Keratinocyte (primary cell): ENCODE results near the gene LYRM7. TPM values are rescaled to one million over a fixed set of nuclear protein-coding genes. Genes with fewer than 3 reads are reported as not detected.
A peak's percentile ranks its signal among the peaks of the same experiment; 100 is the strongest.

ENCODE experiments used
- DNase-seq: peaks from one replicate; pipeline ENCODE4 v3.0.0-alpha.2; 2011; ENCODE audit warnings: low read depth, missing footprints, low spot score
- FAIRE-seq: peaks from 2 replicates; lab custom pipeline; 2011; peaks lifted over from hg19 to GRCh38; lab: Jason Lieb, UNC
- H2AFZ ChIP-seq: 2 replicates; pipeline ENCODE4 v1.6.0; 2012; ENCODE audit warnings: low read length, control low read depth, inconsistent platforms; ENCODE audit not compliant: control insufficient read depth
- H3K27ac ChIP-seq: 2 replicates; pipeline ENCODE4 v1.5.1; 2011; ENCODE audit warnings: low read length; ENCODE audit not compliant: control insufficient read depth, insufficient read depth
- H3K27me3 ChIP-seq: 3 replicates; pipeline ENCODE4 v1.6.0; 2011; ENCODE audit warnings: low read length; ENCODE audit not compliant: control insufficient read depth, insufficient read depth; ENCODE audit errors: extremely low read depth
- H3K36me3 ChIP-seq, 2 experiments: 2 replicates in 1 of 2; 3 replicates in 1 of 2; pipeline ENCODE4 v1.5.1; 2011; ENCODE audit warnings: low read length in 2 of 2, mild to moderate bottlenecking in 1 of 2; ENCODE audit not compliant: control insufficient read depth in 2 of 2, insufficient read depth in 2 of 2; ENCODE audit errors: extremely low read depth in 1 of 2
- H3K4me1 ChIP-seq: 3 replicates; pipeline ENCODE4 v1.5.1; 2011; ENCODE audit warnings: low read length; ENCODE audit not compliant: control insufficient read depth, insufficient read depth; ENCODE audit errors: extremely low read depth
- H3K4me2 ChIP-seq: 3 replicates; pipeline ENCODE4 v1.6.0; 2011; ENCODE audit warnings: low read depth, low read length; ENCODE audit not compliant: control insufficient read depth, insufficient read depth; ENCODE audit errors: extremely low read depth
- H3K4me3 ChIP-seq, 3 experiments: fragments of 200-600 bp in 1 of 3; sonication (generic) in 1 of 3; 2 replicates in 2 of 3; 3 replicates in 1 of 3; pipeline ENCODE4 v1.5.1; 2011 to 2016; ENCODE audit warnings: low read length in 3 of 3, mild to moderate bottlenecking in 3 of 3, control low read depth in 2 of 3, inconsistent platforms in 1 of 3, low read depth in 1 of 3, mixed read lengths in 1 of 3, mixed run types in 1 of 3, moderate library complexity in 1 of 3; ENCODE audit not compliant: control insufficient read depth in 2 of 3, insufficient read depth in 2 of 3; ENCODE audit errors: extremely low read depth in 1 of 3
- H3K79me2 ChIP-seq: 2 replicates; pipeline ENCODE4 v1.6.0; 2012; ENCODE audit warnings: low read length; ENCODE audit not compliant: control insufficient read depth, insufficient read depth
- H3K9ac ChIP-seq: 3 replicates; pipeline ENCODE4 v1.6.0; 2011; ENCODE audit warnings: low read length; ENCODE audit not compliant: control insufficient read depth, insufficient read depth; ENCODE audit errors: extremely low read depth
- H3K9me1 ChIP-seq: 3 replicates; pipeline ENCODE4 v1.6.0; 2011; ENCODE audit warnings: low read length; ENCODE audit not compliant: control insufficient read depth, insufficient read depth; ENCODE audit errors: extremely low read depth
- H3K9me3 ChIP-seq: 2 replicates; pipeline ENCODE4 v1.5.1; 2012; ENCODE audit warnings: low read depth, low read length; ENCODE audit not compliant: control insufficient read depth
- H4K20me1 ChIP-seq: 3 replicates; pipeline ENCODE4 v1.6.0; 2011; ENCODE audit warnings: low read length; ENCODE audit not compliant: control insufficient read depth, insufficient read depth; ENCODE audit errors: extremely low read depth
- CTCF ChIP-seq, 3 experiments: IDR thresholded peaks in 1 of 3; conservative IDR thresholded peaks in 1 of 3; optimal IDR thresholded peaks in 1 of 3; 2 replicates in 2 of 3; 3 replicates in 1 of 3; pipeline versions ENCODE3 to v1.5.1; 2011; ENCODE audit warnings: low read length in 3 of 3, mild to moderate bottlenecking in 3 of 3, moderate library complexity in 2 of 3, control low read depth in 1 of 3, inconsistent platforms in 1 of 3; ENCODE audit not compliant: insufficient read depth in 2 of 3; ENCODE audit errors: extremely low read depth in 1 of 3
- EZH2 ChIP-seq: IDR thresholded peaks from one replicate; pipeline ENCODE4 v1.6.1; 2012; ENCODE audit warnings: inconsistent platforms, mild to moderate bottlenecking, low read length, moderate library complexity
- dilution Hi-C: fragments of 300-500 bp; cut with MboI; formaldehyde crosslinking; loops from one replicate; pipeline ENCODE4 v1.7.0; 2020; ENCODE audit warnings: low sequenced_read_pairs; ENCODE audit not compliant: extremely low pct_ligation_motif_present
- polyA plus RNA-seq, 5 experiments: library from polyadenylated mRNA; depleted of rRNA in 3 of 5; stranded (reverse) in 3 of 5; stranded (forward) in 1 of 5; unstranded in 1 of 5; fragments of >200 nt; gene quantifications; 1 replicate in 1 of 5; 2 replicates in 3 of 5; 3 replicates in 1 of 5; pipeline versions ENCODE4 v1.2.1 to v1.2.3, GENCODE V29; 2011 to 2012; ENCODE audit warnings: missing spikeins in 2 of 5, low read depth in 1 of 5, low replicate concordance in 1 of 5

The LYRM7 gene
- polyA plus RNA-seq, 1 donor (not counting 4 experiments of a cell fraction or from before 2014, with no cell fraction given), result 5.5 TPM

GRCh38 chr5:131171276-131171810, 599 bp downstream of the LYRM7 start:
- H3K9me3 ChIP-seq, result no peaks in the 10 kb centered on the region

GRCh38 chr5:131180407-131180806, 9.7 kb downstream of the LYRM7 start:
- dilution Hi-C loops, result no loop called here
- FAIRE-seq, result no peak

More at GRCh38 chr5:131171276-131171810, 599 bp downstream of the LYRM7 start:
- TF ChIP-seq CTCF (optimal IDR thresholded peaks at IDR 0.05 in 1 of 3, IDR thresholded peaks at IDR 0.05 in 1 of 3, conservative IDR thresholded peaks at IDR 0.05 in 1 of 3; ENCODE audit: extremely low read depth in 1 of 3, insufficient read depth in 2 of 3, low read length in 3 of 3), result no peak
- TF ChIP-seq EZH2, result no peak
- Histone ChIP-seq H2AFZ (peak overlapping the region; percentile 76), H3K27ac (peak overlapping the region; percentile 65), H3K4me1 (peaks cover 3% of the 10 kb centered on the region), H3K4me2 (peak overlapping the region; percentile 91), H3K79me2 (no peaks in the 10 kb centered on the region), H3K36me3 (no peaks in the 10 kb centered on the region), H3K9me1 (no peaks in the 10 kb centered on the region), H4K20me1 (no peaks in the 10 kb centered on the region), H3K27me3 (no peaks in the 10 kb centered on the region), H3K4me3 (peak overlapping the region; percentile 66 to 79 (median 69)), H3K9ac (peak overlapping the region; percentile 73)
- no peak for DNase-seq
- dilution Hi-C loops, result no loop called here
- FAIRE-seq, result peak; percentile 65

More at GRCh38 chr5:131180407-131180806, 9.7 kb downstream of the LYRM7 start:
- TF ChIP-seq EZH2 (no peak), CTCF (optimal IDR thresholded peaks at IDR 0.05 in 1 of 3, IDR thresholded peaks at IDR 0.05 in 1 of 3, conservative IDR thresholded peaks at IDR 0.05 in 1 of 3; ENCODE audit: extremely low read depth in 1 of 3, insufficient read depth in 2 of 3, low read length in 3 of 3) (no peak)
- H3K27me3 ChIP-seq, result no peaks in the 10 kb centered on the region
- peaks cover 0 to 2% of the 10 kb centered on the region in 2 experiments for H3K36me3 ChIP-seq
- no peak for DNase-seq
- no peaks in the 10 kb centered on the region for H3K79me2 ChIP-seq
- H3K9ac ChIP-seq, result no peak overlapping the region
- H3K9me3 ChIP-seq, result no peaks in the 10 kb centered on the region
- no peak overlapping the region for H2AFZ ChIP-seq
- H3K9me1 ChIP-seq, result no peaks in the 10 kb centered on the region
- H3K4me2 ChIP-seq, result no peak overlapping the region
- no peaks in the 10 kb centered on the region for H3K4me1 ChIP-seq
- no peak overlapping the region for H3K4me3 ChIP-seq
- no peaks in the 10 kb centered on the region for H4K20me1 ChIP-seq
- no peak overlapping the region for H3K27ac ChIP-seq
